ENCODE data around the gene DUSP22.

DNA sequence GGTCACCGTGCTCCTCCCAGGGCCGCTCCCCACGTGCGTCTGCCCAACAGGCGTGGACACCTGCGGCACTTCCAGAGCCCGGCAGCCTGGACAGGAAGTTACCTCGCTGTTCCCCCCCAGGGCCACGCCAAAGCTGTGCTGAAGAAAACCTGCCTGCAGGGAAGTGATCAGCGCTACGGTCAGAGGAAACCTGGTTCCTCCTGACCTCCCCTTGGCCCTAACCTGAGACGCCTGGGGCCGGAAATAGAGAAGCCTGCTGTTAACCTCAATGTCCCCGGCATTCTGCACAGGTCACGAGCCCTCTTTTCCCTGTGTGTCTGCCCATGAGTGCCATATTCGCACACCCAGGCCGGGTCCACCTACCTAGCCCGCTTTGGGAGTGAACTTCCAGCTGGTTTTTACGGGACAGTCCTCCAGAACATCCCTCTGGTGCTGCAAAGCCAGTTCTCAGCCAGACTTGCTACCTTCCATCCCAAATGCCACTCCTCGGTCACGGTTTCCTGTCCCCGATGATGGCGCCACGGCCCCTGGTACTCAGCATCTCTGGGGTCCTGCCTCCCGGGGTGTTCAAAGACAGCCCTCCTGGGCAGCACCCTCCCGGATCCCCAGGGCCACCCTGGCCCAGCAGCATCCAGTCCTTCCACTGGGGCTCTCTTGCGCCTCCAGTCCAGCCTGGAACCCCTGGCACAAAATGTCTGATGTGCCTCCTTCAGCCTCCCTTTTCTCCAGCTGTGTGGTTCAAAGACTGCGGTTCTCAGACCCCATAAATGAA, 87.3 kb downstream of the DUSP22 start:
- TF ChIP-seq, protein P1, sequence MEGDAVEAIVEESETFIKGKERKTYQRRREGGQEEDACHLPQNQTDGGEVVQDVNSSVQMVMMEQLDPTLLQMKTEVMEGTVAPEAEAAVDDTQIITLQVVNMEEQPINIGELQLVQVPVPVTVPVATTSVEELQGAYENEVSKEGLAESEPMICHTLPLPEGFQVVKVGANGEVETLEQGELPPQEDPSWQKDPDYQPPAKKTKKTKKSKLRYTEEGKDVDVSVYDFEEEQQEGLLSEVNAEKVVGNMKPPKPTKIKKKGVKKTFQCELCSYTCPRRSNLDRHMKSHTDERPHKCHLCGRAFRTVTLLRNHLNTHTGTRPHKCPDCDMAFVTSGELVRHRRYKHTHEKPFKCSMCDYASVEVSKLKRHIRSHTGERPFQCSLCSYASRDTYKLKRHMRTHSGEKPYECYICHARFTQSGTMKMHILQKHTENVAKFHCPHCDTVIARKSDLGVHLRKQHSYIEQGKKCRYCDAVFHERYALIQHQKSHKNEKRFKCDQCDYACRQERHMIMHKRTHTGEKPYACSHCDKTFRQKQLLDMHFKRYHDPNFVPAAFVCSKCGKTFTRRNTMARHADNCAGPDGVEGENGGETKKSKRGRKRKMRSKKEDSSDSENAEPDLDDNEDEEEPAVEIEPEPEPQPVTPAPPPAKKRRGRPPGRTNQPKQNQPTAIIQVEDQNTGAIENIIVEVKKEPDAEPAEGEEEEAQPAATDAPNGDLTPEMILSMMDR (IDR thresholded peaks at IDR 0.05), result no peak
- TF ChIP-seq EZH2phosphoT487 (IDR thresholded peaks at IDR 0.05), result no peak
